GM18909 (cell line): ENCODE data around the gene BAAT.
"Not testable (repeated sequence)": the region's sequence is repeated elsewhere in the genome, so short reads cannot be mapped to it uniquely, and the experiment has no call there.

Source experiments
- ATAC-seq: cut with Tn5 transposase; IDR thresholded peaks from one replicate; pipeline ENCODE4 v1.9.1; 2021; ENCODE audit warnings: mild to moderate bottlenecking; ENCODE audit not compliant: unreplicated experiment, poor library complexity

BAAT gene

DNA sequence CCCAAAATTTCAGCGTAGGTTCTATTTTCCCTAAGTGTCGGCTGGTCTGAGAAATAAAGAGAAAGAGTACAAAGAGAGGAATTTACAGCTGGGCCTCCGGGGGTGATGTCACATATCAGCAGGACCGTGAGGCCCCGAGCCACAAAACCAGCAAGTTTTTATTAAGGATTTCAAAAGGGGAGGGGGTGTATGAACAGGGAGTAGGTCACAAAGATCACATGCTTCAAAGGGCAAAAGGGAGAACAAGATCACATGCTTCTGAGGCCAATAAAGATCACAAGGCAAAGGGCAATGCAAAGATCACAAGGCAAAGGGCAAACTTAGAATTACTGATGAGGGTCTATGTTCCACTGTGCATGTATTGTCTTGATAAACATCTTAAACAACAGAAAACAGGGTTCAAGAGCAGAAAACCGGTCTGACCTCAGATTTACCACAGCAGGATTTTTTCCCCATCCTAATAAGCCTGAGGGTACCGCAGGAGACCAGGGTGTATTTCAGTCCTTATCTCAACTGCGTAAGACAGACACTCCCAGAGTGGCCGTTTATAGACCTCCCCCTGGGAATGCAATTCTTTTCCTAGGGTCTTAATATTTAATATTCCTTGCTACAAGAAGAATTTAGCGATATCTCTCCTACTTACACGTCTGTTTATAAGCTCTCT, at the start of gene BAAT:
Gene BAAT (minus strand): TSS at position 134 of the 664 bp plus-strand sequence. CDS start 13,602 bp downstream, outside the sequence.
- not testable (repeated sequence) for ATAC-seq

DNA sequence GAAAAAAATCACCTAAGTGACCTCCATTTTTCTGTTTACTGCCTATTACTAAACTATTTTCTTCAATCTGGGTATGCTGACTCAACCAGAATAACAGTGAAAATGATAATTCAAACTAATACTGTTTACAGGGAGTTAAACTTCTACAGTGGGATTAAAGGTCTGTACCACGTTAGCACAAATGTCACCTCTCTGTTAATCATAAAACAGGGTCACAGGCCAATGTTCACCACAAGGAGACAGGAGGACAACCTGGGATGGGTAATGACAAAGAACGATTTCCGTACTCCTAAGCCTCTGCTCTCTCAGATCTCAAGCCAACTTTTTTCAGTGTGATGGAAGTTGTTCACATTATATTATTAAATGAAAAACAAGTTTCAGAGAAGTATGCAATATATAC, 48.4 kb upstream of the BAAT start:
- no peak for ATAC-seq

GRCh38 chr9:101432740-101433139, 47.9 kb upstream of the BAAT start:
- ATAC-seq: no peak

DNA sequence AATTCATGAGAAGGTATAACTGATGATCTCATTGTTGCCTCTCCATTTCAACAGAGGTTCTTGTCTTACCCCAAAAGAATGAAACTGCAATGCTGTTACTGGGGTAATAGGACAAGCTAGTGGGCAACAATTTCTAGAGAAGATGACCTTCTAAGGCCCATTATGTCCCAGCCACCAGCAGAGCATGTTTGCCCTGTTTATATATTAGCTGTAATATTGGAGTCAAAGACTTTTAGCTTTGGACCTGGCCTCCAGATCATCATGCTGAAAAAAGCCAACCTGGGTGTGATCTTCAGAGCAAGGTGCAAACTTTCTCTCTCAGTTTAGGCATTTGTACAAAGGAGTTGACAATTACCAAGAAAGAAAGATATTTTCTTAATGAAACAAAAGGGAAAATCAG, 47.4 kb upstream of the BAAT start:
- no peak for ATAC-seq

GRCh38 chr9:101429736-101430135, 44.9 kb upstream of the BAAT start:
- no peak for ATAC-seq

GRCh38 chr9:101428909-101429308, 44.1 kb upstream of the BAAT start:
- no peak for ATAC-seq

- ATAC-seq: peak; percentile 56
These were observed 43.3 kb upstream of the BAAT start for GRCh38 chr9:101427957-101428655.

DNA sequence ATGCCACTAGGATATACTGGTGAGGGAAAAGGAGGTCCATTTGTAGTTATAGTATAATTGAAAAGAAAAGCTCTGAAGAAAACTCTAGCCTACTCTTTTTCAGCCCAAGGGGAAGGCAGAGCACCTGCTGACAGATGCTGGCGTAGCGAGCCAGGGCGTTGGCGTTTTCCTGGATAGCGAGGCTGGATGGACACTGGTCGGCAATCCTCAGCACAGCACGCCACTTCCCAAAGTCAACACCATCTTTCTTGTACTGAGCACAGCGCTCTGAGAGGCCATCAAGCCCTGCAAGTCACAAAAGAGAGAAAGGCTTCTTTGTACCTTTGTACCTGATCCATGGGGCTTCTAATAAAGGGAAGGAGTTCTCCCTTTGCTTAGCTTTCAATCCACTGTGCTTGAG, 42.6 kb upstream of the BAAT start:
- no peak for ATAC-seq

- ATAC-seq: no peak
These were observed 36.9 kb upstream of the BAAT start for GRCh38 chr9:101421653-101422065.

DNA sequence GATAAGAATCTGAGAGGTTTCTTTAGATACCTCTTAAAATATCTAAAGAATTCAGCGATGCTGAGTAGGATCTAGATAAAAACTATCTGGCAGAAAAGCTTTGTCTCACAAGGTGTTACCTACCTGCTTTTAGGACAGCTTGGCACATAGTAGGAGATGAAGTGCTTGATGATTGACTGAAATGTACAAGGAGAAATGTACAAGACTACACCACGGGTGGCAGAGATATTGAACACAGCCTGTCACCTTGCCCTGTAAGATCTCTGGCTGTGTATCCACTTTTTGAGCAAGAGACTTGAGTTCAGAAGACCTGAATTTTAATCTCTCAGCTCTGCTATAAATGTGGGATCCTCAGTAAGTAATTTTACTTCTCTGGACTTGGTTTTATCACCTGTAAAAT, 35.1 kb upstream of the BAAT start:
- ATAC-seq: no peak

DNA sequence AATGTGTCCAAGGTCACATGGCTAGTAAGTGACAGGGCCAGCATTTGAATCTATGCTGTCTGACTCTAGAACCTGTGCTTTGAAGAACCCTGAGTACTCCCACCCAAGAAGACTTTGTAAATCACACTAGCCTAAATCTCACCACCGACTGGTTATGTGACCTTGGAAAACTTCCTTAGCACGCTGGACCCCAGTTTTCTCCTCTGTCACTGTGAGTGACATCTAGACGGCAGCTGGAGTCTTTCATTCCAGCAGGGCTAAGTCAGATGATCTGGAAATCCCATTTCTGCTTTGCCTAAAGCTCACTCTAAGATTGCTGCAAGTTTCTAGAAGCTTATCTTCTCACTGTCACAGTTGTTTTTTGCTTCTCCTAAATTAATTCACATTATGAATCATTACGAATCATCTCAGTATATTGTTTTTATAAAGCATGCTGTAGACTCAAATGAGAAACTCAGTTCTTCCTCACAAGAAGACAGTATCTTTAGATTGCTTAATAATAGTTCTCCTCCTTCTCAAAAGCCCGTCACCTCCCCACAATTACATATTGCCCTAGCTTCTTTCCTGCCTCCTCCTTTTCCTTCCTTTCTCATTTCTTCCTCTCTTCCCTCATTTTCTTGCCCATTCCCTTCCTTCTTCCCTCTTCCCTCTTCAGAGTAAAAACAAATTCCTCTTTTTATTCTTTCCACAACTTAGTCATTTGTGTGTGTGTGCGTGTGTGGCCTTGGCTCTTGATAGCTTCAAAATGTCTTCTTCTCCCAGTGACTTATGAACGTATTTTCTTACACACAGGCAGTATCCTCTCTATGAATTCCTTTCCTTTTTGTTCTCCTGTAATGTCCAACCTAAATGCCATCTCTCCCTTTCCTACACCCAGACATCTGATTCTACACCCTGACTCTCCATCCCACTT, 34.0 kb upstream of the BAAT start:
- no peak for ATAC-seq

- ATAC-seq: no peak
These were observed 33.2 kb upstream of the BAAT start for GRCh38 chr9:101417977-101418376.

GRCh38 chr9:101417389-101417788, 32.6 kb upstream of the BAAT start:
- ATAC-seq: no peak

DNA sequence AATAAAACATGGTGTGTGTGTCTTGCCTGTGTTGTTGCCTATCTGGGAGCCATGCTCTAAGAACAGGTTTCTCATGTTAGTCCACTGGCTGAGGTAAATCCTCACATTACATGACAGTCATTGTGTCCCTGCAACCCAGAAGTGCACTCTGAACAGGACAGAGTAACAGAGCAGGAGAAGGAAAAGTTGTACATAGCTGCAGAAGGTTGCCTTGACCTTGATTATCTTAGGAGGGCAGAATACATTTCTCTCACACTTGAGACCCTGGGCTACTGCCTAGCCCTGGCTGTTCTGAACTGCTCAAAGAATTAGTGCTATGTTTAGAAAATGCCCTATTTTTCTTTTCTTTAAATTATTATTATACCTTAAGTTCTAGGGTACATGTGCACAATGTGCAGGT, 30.8 kb upstream of the BAAT start:
- ATAC-seq: no peak

DNA sequence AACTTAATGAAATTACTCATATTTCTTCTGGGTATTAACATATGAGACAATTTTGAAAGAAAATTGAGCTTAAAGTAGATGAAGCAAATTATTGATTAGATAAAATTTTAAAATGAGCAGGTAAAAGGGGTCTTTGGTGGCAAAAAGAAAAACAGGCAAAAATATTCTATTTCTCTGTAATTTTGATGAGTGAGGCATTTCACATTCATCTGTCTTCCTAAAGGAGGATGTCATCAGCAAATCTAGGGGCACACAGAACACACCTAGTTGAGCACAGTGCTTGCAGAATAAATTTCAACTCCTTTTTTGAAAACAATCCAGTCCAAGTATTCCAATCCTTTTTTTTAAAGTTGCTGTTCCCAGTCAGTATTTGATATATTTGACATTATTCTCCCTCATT, 30.0 kb upstream of the BAAT start:
- no peak for ATAC-seq

DNA sequence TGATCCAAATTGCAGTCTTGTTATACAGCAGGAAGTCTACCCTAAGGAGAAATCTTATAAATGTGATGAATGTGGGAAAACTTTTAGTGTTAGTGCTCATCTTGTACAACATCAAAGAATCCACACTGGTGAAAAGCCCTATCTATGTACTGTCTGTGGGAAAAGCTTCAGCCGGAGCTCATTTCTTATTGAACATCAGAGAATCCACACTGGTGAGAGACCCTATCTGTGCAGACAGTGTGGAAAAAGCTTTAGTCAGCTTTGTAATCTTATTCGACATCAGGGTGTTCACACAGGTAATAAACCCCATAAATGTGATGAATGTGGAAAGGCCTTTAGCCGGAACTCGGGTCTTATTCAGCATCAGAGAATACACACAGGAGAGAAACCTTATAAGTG, 24.3 kb upstream of the BAAT start:
- no peak for ATAC-seq

DNA sequence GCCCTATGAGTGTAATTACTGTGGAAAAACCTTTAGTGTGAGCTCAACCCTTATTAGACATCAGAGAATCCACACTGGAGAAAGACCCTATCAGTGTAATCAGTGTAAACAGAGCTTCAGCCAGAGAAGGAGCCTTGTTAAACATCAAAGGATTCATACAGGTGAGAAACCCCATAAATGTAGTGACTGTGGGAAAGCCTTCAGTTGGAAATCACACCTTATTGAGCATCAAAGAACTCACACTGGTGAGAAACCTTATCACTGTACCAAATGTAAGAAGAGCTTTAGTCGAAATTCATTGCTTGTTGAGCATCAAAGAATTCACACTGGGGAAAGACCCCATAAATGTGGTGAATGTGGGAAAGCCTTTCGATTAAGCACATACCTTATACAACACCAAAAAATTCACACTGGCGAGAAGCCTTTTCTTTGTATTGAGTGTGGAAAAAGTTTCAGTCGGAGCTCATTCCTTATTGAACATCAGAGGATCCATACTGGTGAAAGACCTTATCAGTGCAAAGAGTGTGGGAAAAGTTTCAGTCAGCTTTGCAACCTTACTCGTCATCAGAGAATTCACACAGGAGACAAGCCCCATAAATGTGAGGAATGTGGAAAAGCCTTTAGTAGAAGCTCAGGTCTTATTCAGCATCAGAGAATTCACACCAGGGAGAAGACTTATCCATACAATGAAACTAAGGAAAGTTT, 23.7 kb upstream of the BAAT start:
- ATAC-seq: no peak

DNA sequence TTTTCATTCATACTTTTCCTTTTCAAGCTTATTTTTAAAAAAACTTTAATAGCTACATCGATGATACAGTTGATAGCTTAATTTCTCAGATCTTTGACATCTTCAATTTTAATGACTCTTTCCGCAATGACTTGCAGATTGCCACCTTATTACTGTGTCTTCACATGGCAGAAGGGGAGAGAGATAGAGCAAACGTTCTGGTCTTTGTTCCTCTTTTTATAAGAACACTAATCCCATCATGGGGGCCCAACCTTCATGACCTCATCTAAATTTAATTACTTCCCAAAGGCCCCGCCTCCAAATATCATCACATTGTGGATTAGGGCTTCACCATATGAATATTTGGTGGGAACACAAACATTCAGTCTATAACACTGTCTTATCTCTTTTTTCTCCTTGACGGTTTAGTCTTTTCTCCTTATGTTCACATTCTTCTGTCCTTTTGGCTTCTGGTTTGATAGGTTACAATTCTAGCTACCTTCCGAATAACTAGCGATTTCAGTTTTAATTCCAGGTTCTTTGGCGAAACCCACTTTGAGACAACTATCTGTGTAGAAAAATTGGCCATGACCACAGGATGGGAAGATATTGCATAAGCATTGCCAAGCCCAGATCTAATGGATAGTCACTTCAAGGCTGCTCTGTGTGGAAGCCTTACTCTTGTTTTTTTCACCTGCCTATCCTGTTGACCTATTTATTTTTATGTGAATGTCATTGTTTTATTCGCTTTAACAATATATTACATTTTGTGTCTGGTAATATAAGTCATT, 18.9 kb upstream of the BAAT start:
- no peak for ATAC-seq

DNA sequence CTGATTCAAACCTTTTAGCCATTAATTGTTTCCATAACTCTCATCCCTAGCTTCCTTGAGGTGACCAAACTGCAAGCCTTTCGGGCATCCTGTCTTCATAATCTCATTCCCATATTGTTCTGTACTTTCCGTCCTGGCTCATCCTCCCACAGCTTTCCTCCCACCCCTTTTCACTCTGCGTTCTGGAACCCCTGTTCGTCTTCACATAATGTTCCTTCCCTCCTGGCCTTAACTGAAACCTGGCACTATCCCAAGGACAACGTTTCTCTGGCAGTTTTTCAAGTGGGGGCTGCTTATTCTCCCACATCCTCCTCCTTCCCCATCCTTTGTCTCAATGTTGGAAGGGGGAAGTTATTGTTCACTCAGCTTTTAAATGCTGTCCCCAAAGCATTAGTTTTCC, 15.3 kb upstream of the BAAT start:
- ATAC-seq: no peak

GRCh38 chr9:101399643-101399970, 14.8 kb upstream of the BAAT start:
- ATAC-seq: no peak
